H4 (cell line): ENCODE results near the gene NMNAT2. TPM values are rescaled to one million over a fixed set of nuclear protein-coding genes. Genes with fewer than 3 reads are reported as not detected.

Source experiments
- DNase-seq: peaks from one replicate; pipeline ENCODE4 v3.0.0-alpha.2; 2015; ENCODE audit warnings: low spot score
- total RNA-seq: library from RNA; depleted of rRNA; stranded (reverse); fragments of >200 nt; shearing (Covaris generic); gene quantifications from 2 replicates; pipeline ENCODE4 v1.2.3, GENCODE V29; 2014; rRNA removed

The NMNAT2 gene
- total RNA-seq, 1 experiment from 2014 or later = 1.4 TPM

GRCh38 chr1:183212870-183213269, 205.3 kb downstream of the NMNAT2 start:
- DNase-seq = no peak

- DNase-seq = no peak
Observed at GRCh38 chr1:183210681-183211080, 207.5 kb downstream of the NMNAT2 start.

DNA sequence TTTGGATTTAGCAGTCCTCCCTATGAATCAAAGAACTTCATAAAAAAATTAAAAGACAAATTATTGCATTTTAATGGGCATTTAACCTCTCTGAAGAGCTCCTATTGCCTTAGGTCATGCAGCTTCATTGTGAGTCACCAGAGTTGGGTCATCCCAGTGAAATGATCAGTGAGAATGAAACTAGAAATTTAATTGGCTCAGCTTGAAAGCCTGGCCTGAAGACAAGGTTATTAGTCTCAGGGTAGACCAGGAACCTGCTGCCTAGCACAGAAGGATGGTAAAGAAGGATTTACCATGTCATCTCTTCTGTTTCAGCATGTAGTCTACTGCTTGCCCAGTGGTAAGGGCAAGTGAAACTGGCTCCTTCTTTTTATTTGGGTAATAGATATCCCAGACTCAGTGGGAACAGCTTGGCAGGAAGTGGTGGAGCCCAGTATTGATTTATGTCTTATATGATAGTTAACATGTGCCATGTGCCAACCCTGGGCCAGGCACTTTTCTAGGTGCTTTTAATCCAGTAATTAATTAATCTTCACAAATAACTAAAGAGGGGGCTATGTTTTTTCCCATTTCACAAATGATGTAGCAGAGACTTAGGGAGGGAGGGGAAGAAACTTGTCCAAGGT, 208.5 kb downstream of the NMNAT2 start:
- DNase-seq = peak; percentile 58

DNA sequence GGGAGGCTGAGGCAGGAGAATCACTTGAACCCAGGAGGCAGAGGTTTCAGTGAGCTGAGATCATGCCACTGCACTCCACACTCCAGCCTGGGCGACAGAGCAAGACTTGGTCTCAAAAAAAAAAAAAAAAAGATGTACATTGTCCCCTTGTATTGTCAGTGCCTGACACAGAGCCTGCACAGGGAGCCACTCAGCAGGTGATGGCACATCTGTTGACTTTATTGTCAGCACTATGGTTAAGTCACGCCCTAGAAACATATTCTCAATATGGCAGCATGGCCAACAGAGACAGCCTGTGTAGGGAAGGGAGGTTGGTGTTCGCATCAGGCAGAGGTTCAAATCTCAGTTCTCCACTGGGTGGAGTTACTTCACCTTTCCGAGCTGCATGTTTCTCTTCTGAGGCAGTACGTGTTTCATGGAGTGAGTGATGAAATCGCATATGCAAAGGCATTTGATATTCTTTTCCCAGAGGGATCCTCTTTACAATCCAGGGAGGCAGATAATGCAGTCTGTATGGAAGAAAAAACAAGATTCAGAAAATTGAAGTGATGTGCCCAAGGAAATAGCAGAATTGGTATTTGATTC, 211.6 kb downstream of the NMNAT2 start:
- DNase-seq = no peak

DNA sequence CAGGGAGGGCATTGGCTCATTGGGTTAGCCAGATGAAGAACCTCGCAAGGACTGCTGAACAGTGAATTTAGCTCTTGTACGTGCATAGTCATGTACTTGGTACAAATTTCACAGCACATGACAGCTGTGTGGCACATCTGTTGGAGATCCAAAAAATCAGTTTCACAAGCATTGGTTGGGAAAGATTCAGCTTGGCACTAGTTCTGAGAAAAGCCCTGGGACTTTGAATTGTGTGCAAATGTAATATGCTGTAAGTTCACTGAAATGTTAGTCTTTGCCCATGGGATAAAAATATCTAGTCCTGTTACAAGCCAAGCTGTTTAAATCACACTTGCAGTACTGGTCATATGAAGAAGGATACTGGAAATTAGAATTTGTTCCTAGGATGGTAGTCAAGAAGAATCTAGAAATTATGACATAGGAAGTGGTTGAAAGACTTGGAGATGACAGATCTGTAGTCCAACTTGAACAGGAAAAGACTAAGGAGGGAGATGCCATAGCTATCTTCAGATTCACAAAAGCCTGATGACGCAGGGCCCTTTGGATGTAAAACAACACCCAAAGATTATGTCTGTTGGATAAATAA, 212.9 kb downstream of the NMNAT2 start:
- no peak for DNase-seq

GRCh38 chr1:183203094-183203493, 215.1 kb downstream of the NMNAT2 start:
- no peak for DNase-seq

- DNase-seq = no peak
Observed at GRCh38 chr1:183200451-183200850, 217.7 kb downstream of the NMNAT2 start.

GRCh38 chr1:183199304-183199703, 218.9 kb downstream of the NMNAT2 start:
- no peak for DNase-seq

GRCh38 chr1:183198463-183198862, 219.7 kb downstream of the NMNAT2 start:
- DNase-seq = no peak

Other genes starting within 250 kb of the NMNAT2 start
- gene LAMC2, start 232.1 kb downstream of the NMNAT2 start, total RNA-seq = 0.10 TPM in 1 of 2 replicates, not detected in the other
- 19.5 and 30.5 TPM in 2 replicates for gene SMG7, start 54.1 kb upstream of the NMNAT2 start, total RNA-seq
- 4.1 and 10.2 TPM in 2 replicates for gene NCF2, start 172.1 kb upstream of the NMNAT2 start, total RNA-seq
- gene ARPC5, start 217.4 kb upstream of the NMNAT2 start, total RNA-seq = 118 and 158 TPM in 2 replicates
- not detected in 2 replicates for gene APOBEC4, start 234.9 kb upstream of the NMNAT2 start, total RNA-seq